Prostate gland (tissue), 2 donors: ENCODE data around the gene KLF11.

Experiments used
- POLR2AphosphoS5 ChIP-seq: sonication (generic); formaldehyde crosslinking; IDR thresholded peaks from one replicate; pipeline ENCODE4 v1.6.1; 2017; ENCODE audit warnings: antibody characterized with exemption
- TF ChIP-seq, protein P1 (sequence below), 4 experiments: fragments of 200-600 bp in 2 of 4; fragments of 450-650 bp in 2 of 4; sonication (generic) in 2 of 4; IDR thresholded peaks; 1 replicate in 3 of 4; 2 replicates in 1 of 4; pipeline ENCODE4 v1.5.1; 2016 to 2019; ENCODE audit warnings: antibody characterized with exemption in 4 of 4, mild to moderate bottlenecking in 2 of 4, moderate library complexity in 2 of 4

DNA sequence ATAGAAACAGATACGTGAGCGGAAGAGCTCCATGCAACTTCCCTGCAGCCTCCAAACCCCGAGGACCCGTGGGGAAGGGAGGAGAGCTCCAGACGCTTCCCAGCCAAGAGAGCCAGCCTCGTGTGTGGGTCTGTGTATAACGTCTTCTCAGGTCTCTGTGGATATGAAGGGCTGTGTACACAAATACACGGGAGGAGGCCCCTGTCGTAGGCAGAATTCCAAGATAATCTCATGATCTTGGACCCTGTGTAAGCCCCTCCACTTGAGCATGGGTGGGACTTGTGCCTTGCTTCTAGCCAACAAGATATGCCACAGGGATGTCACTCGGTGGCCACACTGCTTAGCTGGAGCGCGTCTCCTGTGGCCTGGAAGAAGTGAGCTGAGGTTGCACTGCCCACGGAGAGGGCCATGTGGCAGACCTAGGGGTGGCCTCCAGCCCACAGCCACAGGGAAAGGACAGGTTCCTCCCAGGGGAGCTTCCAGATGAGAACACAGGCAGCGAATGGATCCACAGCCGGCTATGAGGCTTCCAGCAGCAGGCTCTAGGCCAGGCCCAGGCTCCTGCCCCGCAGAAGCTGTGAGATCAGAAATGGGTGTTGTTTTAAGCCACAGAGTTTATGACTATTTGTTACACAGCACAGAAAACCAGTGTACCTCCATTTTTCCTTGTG lies 15.6 kb upstream of the KLF11 start:
- TF ChIP-seq, protein P1, sequence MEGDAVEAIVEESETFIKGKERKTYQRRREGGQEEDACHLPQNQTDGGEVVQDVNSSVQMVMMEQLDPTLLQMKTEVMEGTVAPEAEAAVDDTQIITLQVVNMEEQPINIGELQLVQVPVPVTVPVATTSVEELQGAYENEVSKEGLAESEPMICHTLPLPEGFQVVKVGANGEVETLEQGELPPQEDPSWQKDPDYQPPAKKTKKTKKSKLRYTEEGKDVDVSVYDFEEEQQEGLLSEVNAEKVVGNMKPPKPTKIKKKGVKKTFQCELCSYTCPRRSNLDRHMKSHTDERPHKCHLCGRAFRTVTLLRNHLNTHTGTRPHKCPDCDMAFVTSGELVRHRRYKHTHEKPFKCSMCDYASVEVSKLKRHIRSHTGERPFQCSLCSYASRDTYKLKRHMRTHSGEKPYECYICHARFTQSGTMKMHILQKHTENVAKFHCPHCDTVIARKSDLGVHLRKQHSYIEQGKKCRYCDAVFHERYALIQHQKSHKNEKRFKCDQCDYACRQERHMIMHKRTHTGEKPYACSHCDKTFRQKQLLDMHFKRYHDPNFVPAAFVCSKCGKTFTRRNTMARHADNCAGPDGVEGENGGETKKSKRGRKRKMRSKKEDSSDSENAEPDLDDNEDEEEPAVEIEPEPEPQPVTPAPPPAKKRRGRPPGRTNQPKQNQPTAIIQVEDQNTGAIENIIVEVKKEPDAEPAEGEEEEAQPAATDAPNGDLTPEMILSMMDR (IDR thresholded peaks at IDR 0.05), result no peak
- no peak for TF ChIP-seq POLR2AphosphoS5
